ENCODE measurements around the gene MXD3. TPM values are rescaled to one million over a fixed set of nuclear protein-coding genes. Genes with fewer than 3 reads are reported as not detected.

The MXD3 gene
- total RNA-seq, 3 donors from 2014 or later = 4.2 to 10.5 (median 9.4) TPM

Other genes starting within 250 kb of the MXD3 start
- gene FGFR4, start 225.0 kb downstream of the MXD3 start, total RNA-seq = 1 to 10 TPM in 2 of 3 donors, under 1 TPM in 1; 0.48 to 4.5 (median 2.0) TPM
- gene NSD1, start 178.1 kb downstream of the MXD3 start, total RNA-seq = 10 to 100 TPM; 37.7 to 52.2 (median 38.6) TPM
- gene RAB24, start 8.2 kb downstream of the MXD3 start, total RNA-seq = 10 to 100 TPM; 21.4 to 62.9 (median 36.0) TPM
- gene PRELID1, start 8.1 kb downstream of the MXD3 start, total RNA-seq = 10 to 100 TPM; 61.0 to 97.0 (median 68.8) TPM
- gene LMAN2, start 39.8 kb upstream of the MXD3 start, total RNA-seq = 100 to 1,000 TPM; 139 to 188 (median 170) TPM
- gene RGS14, start 46.0 kb upstream of the MXD3 start, total RNA-seq = 10 to 100 TPM in 2 of 3 donors, 1 to 10 TPM in 1; 9.0 to 16.4 (median 11.3) TPM
- not detected for gene SLC34A1, start 72.5 kb upstream of the MXD3 start, total RNA-seq
- not detected for gene PFN3, start 88.8 kb upstream of the MXD3 start, total RNA-seq
- gene F12, start 97.7 kb upstream of the MXD3 start, total RNA-seq = 1 to 10 TPM in 2 of 3 donors, under 1 TPM in 1; 0.64 to 2.9 (median 2.6) TPM
- 10 to 100 TPM; 21.3 to 25.0 (median 22.1) TPM for gene GRK6, start 114.8 kb upstream of the MXD3 start, total RNA-seq
- 1 to 10 TPM in 2 of 3 donors, under 1 TPM in 1; 0.48 to 2.0 (median 1.3) TPM for gene PRR7, start 134.9 kb upstream of the MXD3 start, total RNA-seq
- gene DBN1, start 161.7 kb upstream of the MXD3 start, total RNA-seq = 10 to 100 TPM; 30.7 to 94.6 (median 61.3) TPM
- gene PDLIM7, start 185.7 kb upstream of the MXD3 start, total RNA-seq = 10 to 100 TPM; 17.1 to 61.9 (median 42.6) TPM
- gene DOK3, start 197.9 kb upstream of the MXD3 start, total RNA-seq = 1 to 10 TPM; 1.6 to 7.2 (median 6.6) TPM
- gene DDX41, start 205.1 kb upstream of the MXD3 start, total RNA-seq = 100 to 1,000 TPM in 2 of 3 donors, 10 to 100 TPM in 1; 76.0 to 110 (median 103) TPM
- gene FAM193B, start 242.7 kb upstream of the MXD3 start, total RNA-seq = 10 to 100 TPM; 35.4 to 81.5 (median 77.0) TPM

Measured in breast epithelium (tissue), 3 donors.